Uterus (tissue), 4 donors: ENCODE results near the gene DNAJB14. TPM values are rescaled to one million over a fixed set of nuclear protein-coding genes. Genes with fewer than 3 reads are reported as not detected.

Experiments
- DNase-seq, 2 donors: peaks; one replicate each; pipeline ENCODE4 v3.0.0-alpha.2; 2019 to 2020
- H3K27ac ChIP-seq, 2 donors: fragments of 200-600 bp; sonication (generic); 1 replicate in 1 of 2; 2 replicates in 1 of 2; pipeline ENCODE4 v1.5.1; 2016 to 2018
- H3K27me3 ChIP-seq, 2 donors: fragments of 200-600 bp; sonication (generic); one replicate each; pipeline ENCODE4 v1.5.1; 2018 to 2019; ENCODE audit warnings: control low read depth in 1 of 2
- H3K36me3 ChIP-seq, 2 donors: fragments of 200-600 bp; sonication (generic); one replicate each; pipeline ENCODE4 v1.5.1; 2019; ENCODE audit warnings: control low read depth in 1 of 2
- H3K4me1 ChIP-seq, 2 donors: fragments of 200-600 bp; sonication (generic); one replicate each; pipeline ENCODE4 v1.5.1; 2018 to 2019; ENCODE audit warnings: control low read depth in 1 of 2
- H3K4me3 ChIP-seq, 2 donors: fragments of 200-600 bp; sonication (generic); 1 replicate in 1 of 2; 2 replicates in 1 of 2; pipeline ENCODE4 v1.5.1; 2018 to 2019; ENCODE audit warnings: mild to moderate bottlenecking in 1 of 2
- H3K9me3 ChIP-seq, 2 donors: fragments of 200-600 bp; sonication (generic); one replicate each; pipeline ENCODE4 v1.5.1; 2019; ENCODE audit warnings: control low read depth in 1 of 2
- CTCF ChIP-seq, 4 experiments: fragments of 200-600 bp in 2 of 4; fragments of 450-650 bp in 2 of 4; sonication (generic) in 2 of 4; IDR thresholded peaks; one replicate each; pipeline ENCODE4 v1.5.1; 2016 to 2019; ENCODE audit warnings: antibody characterized with exemption in 4 of 4, mild to moderate bottlenecking in 2 of 4, moderate library complexity in 1 of 4
- POLR2A ChIP-seq, 2 donors: fragments of 450-650 bp; IDR thresholded peaks; one replicate each; pipeline ENCODE4 v1.6.1; 2016; ENCODE audit warnings: antibody characterized with exemption in 2 of 2, mild to moderate bottlenecking in 1 of 2, moderate library complexity in 1 of 2
- intact Hi-C: fragments of 100-400 bp; cut with DNase I; formaldehyde crosslinking; loops from one replicate; pipeline ENCODE4 v1.15.1; 2023; ENCODE audit warnings: low total_unique reads
- total RNA-seq, 4 donors: library from RNA; depleted of rRNA in 3 of 4; stranded (reverse); fragments of >200 nt in 3 of 4; gene quantifications; one replicate each; pipeline versions ENCODE4 v1.1.0 to v1.2.4, GENCODE V29; 2014 to 2023
- donor health status: DM: yes; HTN: yes; CAD: no.

Gene DNAJB14
- total RNA-seq, 4 donors from 2014 or later: 33.5 to 151 (median 71.5) TPM

DNA sequence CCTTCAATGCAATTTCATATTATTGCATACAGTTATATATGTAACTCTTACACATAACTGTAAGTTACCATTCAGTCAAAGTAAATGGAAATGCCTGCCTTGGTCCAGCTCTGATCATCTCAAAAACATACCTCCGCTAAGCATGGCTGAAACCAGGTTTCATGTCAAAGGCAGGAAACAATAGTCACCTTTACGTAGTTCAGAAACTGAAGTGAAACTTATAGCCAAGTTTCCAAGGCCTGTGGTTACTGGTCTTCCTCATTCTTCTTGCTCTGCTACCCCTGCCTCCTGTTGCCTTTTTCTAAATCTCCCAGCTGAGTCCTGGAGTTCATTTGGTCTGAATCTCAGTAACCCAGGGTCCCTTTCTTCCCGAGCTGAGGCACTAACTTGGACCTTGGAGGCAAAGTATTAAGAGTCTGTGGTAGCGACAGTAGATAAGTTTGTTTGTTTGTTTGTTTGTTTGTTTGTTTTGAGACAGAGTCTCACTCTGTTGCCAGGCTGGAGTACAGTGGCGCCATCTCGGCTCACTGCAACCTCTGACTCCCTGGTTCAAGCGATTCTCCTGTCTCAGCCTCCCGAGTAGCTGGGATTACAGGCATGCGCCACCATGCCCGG, 98.9 kb downstream of the DNAJB14 start:
- Histone ChIP-seq H3K4me3 (no peak overlapping the region), H3K36me3 (no peaks in the 10 kb centered on the region), H3K4me1 (no peaks in the 10 kb centered on the region), H3K9me3 (no peaks in the 10 kb centered on the region), H3K27me3 (no peaks in the 10 kb centered on the region), H3K27ac (no peak overlapping the region)
- intact Hi-C loops: no loop called here
- no peak for DNase-seq
- TF ChIP-seq CTCF (IDR thresholded peaks at IDR 0.05) (no peak), POLR2A (IDR thresholded peaks at IDR 0.05) (no peak)

- TF ChIP-seq POLR2A (IDR thresholded peaks at IDR 0.05): no peak
- intact Hi-C loops: no loop called here
- no peak overlapping the region for H3K27ac ChIP-seq
Observed at GRCh38 chr4:99846891-99847290, 99.5 kb downstream of the DNAJB14 start.

More at GRCh38 chr4:99846891-99847290, 99.5 kb downstream of the DNAJB14 start:
- no peaks in the 10 kb centered on the region for H3K27me3 ChIP-seq
- no peaks in the 10 kb centered on the region for H3K36me3 ChIP-seq
- no peaks in the 10 kb centered on the region for H3K4me1 ChIP-seq
- no peak overlapping the region for H3K4me3 ChIP-seq
- no peaks in the 10 kb centered on the region for H3K9me3 ChIP-seq
- DNase-seq: no peak

Other genes starting within 250 kb of the DNAJB14 start
- gene DAPP1, start 129.8 kb downstream of the DNAJB14 start, total RNA-seq: 1 to 10 TPM; 1.8 to 7.2 (median 2.8) TPM
- 10 to 100 TPM; 37.9 to 87.0 (median 40.3) TPM for gene LAMTOR3, start 52.2 kb downstream of the DNAJB14 start, total RNA-seq
- 100 to 1,000 TPM in 3 of 4 donors, 10 to 100 TPM in 1; 99.7 to 206 (median 134) TPM for gene H2AZ1, start 3.7 kb upstream of the DNAJB14 start, total RNA-seq
- gene DDIT4L, start 243.8 kb upstream of the DNAJB14 start, total RNA-seq: 10 to 100 TPM in 1 of 4 donors, 1 to 10 TPM in 2, not detected in 1; 1.4 to 10.2 (median 2.1) TPM